Measurements from ENCODE around the gene MGAT3.

The MGAT3 gene

GRCh38 chr22:39496131-39496838, 39.5 kb downstream of the MGAT3 start (continued):
- no peak for TF ChIP-seq ZNF530 (tag by site-specific recombination; IDR thresholded peaks at IDR 0.05; ENCODE audit: low read depth)
- TF ChIP-seq ZNF785 (tag by site-specific recombination; IDR thresholded peaks at IDR 0.05): no peak
- TF ChIP-seq ZNF433 (tag by site-specific recombination; IDR thresholded peaks at IDR 0.05; ENCODE audit: low read depth): no peak
- TF ChIP-seq ZNF16 (tag by site-specific recombination; IDR thresholded peaks at IDR 0.05; ENCODE audit: low read depth): no peak
- TF ChIP-seq ZNF600 (tag by site-specific recombination; IDR thresholded peaks at IDR 0.05): 0 out of 2 replicates have a peak, but pooled peaks have one; percentile 13
- TF ChIP-seq BCL11B (tag by site-specific recombination; IDR thresholded peaks at IDR 0.05; ENCODE audit: low read depth): no peak
- no peak for TF ChIP-seq BCL11A (tag by site-specific recombination; IDR thresholded peaks at IDR 0.05; ENCODE audit: low read depth)
- peak; percentile 55; the same call in 1 of the 2 replicates for TF ChIP-seq BCL6B (tag by site-specific recombination; IDR thresholded peaks at IDR 0.05)
- no peak for TF ChIP-seq TSHZ1 (tag by site-specific recombination; IDR thresholded peaks at IDR 0.05; ENCODE audit: borderline replicate concordance)
- TF ChIP-seq ZBTB49 (tag by site-specific recombination; IDR thresholded peaks at IDR 0.05; ENCODE audit: low read depth): no peak
- no peak for TF ChIP-seq ZNF23 (tag by site-specific recombination; IDR thresholded peaks at IDR 0.05; ENCODE audit: borderline replicate concordance)
- no peak for TF ChIP-seq ZNF140 (tag by site-specific recombination; IDR thresholded peaks at IDR 0.05)
- TF ChIP-seq ZNF350 (tag by site-specific recombination; IDR thresholded peaks at IDR 0.05): no peak
- no peak for TF ChIP-seq ZNF624 (tag by site-specific recombination; IDR thresholded peaks at IDR 0.05)
- TF ChIP-seq GLIS1 (tag by site-specific recombination; IDR thresholded peaks at IDR 0.05): no peak
- TF ChIP-seq ZNF335 (tag by site-specific recombination; conservative IDR thresholded peaks at IDR 0.05): 0 out of 2 replicates have a peak, but pooled peaks have one; percentile 16
- no peak for TF ChIP-seq ZNF155 (tag by site-specific recombination; IDR thresholded peaks at IDR 0.05)
- TF ChIP-seq ZNF391 (tag by site-specific recombination; IDR thresholded peaks at IDR 0.05; ENCODE audit: borderline replicate concordance, low read depth): no peak
- TF ChIP-seq ZBTB26 (tag by site-specific recombination; optimal IDR thresholded peaks at IDR 0.05): no peak
- 0 out of 2 replicates have a peak, but pooled peaks have one; percentile 15 for TF ChIP-seq ZNF341 (tag by site-specific recombination; IDR thresholded peaks at IDR 0.05; ENCODE audit: low read depth)
- TF ChIP-seq KLF9 (tag by site-specific recombination; IDR thresholded peaks at IDR 0.05; ENCODE audit: low read depth): no peak
- TF ChIP-seq ELK4 (IDR thresholded peaks at IDR 0.05; ENCODE audit: borderline replicate concordance, low read depth, low read length): no peak
- no peak for TF ChIP-seq ZBTB48 (tag by site-specific recombination; IDR thresholded peaks at IDR 0.05)
- peak; percentile 58 for TF ChIP-seq IKZF3 (tag by site-specific recombination; IDR thresholded peaks at IDR 0.05)
- no peak for TF ChIP-seq ZSCAN30 (tag by site-specific recombination; IDR thresholded peaks at IDR 0.05)
- TF ChIP-seq GLI4 (tag by site-specific recombination; IDR thresholded peaks at IDR 0.05): no peak
- TF ChIP-seq FEZF1 (tag by site-specific recombination; IDR thresholded peaks at IDR 0.05): no peak
- peak; percentile 99 for TF ChIP-seq ZNF701 (tag by site-specific recombination; IDR thresholded peaks at IDR 0.05)
- no peak for TF ChIP-seq ZNF426 (tag by site-specific recombination; IDR thresholded peaks at IDR 0.05)
- no peak for TF ChIP-seq ZNF623 (tag by site-specific recombination; IDR thresholded peaks at IDR 0.05)
- TF ChIP-seq ZFP41 (tag by site-specific recombination; IDR thresholded peaks at IDR 0.05; ENCODE audit: borderline replicate concordance): no peak
- TF ChIP-seq ZNF138 (tag by site-specific recombination; IDR thresholded peaks at IDR 0.05; ENCODE audit: borderline replicate concordance): no peak
